ENCODE data around the gene RHAG.

Gene RHAG

GRCh38 chr6:49558238-49558637, 78.4 kb downstream of the RHAG start:
- DNase-seq = no peak

- DNase-seq = no peak
Measured at GRCh38 chr6:49557177-49557576, 79.5 kb downstream of the RHAG start.

GRCh38 chr6:49556429-49556837, 80.2 kb downstream of the RHAG start:
- no peak for DNase-seq

GRCh38 chr6:49555951-49556350, 80.7 kb downstream of the RHAG start:
- DNase-seq = no peak

Measured in NCI-H1930 (cell line).